NCI-H226 (cell line): Measurements from ENCODE around the gene RHOV.

Source experiments
- DNase-seq: peaks from one replicate; pipeline ENCODE4 v3.0.0-alpha.2; 2015

Gene RHOV

GRCh38 chr15:40902605-40903561 is 28.8 kb upstream of the RHOV start:
- no peak for DNase-seq

DNA sequence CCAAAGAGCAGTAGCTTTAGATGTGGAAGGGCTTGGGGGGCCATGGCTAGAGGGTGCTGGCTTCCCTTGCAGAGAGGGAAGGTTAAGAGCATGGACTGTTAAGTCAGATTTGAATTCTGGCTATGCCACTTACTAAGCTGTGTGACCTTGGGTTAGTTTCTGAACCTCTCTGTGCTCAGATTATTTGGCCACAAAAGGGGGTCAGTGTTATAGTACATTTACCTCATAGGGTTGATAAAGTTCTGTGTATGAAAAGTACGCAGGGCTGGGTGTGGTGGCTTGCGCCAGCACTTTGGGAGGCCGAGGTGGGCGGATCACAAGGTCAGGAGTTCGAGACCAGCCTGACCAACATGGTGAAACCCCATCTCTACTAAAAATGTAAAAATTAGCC is 27.0 kb upstream of the RHOV start:
- no peak for DNase-seq

DNA sequence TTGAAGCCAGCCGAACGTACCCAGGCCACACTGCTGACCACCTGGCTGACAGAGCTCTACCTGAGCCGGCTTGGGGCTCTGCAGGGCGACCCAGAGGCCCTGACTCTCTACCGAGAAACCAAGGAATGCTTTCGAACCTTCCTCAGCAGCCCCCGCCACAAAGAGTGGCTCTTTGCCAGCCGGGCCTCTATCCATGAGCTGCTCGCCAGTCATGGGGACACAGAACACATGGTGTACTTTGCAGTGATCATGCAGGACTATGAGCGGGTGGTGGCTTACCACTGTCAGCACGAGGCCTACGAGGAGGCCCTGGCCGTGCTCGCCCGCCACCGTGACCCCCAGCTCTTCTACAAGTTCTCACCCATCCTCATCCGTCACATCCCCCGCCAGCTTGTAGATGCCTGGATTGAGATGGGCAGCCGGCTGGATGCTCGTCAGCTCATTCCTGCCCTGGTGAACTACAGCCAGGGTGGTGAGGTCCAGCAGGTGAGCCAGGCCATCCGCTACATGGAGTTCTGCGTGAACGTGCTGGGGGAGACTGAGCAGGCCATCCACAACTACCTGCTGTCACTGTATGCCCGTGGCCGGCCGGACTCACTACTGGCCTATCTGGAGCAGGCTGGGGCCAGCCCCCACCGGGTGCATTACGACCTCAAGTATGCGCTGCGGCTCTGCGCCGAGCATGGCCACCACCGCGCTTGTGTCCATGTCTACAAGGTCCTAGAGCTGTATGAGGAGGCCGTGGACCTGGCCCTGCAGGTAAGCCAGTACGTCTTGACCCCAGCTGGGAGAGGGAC is 26.4 kb upstream of the RHOV start:
- no peak for DNase-seq

GRCh38 chr15:40899536-40900207 is 25.6 kb upstream of the RHOV start:
- DNase-seq: no peak

- peak; percentile 55 for DNase-seq
Observed at GRCh38 chr15:40894681-40895448, 20.8 kb upstream of the RHOV start.

DNA sequence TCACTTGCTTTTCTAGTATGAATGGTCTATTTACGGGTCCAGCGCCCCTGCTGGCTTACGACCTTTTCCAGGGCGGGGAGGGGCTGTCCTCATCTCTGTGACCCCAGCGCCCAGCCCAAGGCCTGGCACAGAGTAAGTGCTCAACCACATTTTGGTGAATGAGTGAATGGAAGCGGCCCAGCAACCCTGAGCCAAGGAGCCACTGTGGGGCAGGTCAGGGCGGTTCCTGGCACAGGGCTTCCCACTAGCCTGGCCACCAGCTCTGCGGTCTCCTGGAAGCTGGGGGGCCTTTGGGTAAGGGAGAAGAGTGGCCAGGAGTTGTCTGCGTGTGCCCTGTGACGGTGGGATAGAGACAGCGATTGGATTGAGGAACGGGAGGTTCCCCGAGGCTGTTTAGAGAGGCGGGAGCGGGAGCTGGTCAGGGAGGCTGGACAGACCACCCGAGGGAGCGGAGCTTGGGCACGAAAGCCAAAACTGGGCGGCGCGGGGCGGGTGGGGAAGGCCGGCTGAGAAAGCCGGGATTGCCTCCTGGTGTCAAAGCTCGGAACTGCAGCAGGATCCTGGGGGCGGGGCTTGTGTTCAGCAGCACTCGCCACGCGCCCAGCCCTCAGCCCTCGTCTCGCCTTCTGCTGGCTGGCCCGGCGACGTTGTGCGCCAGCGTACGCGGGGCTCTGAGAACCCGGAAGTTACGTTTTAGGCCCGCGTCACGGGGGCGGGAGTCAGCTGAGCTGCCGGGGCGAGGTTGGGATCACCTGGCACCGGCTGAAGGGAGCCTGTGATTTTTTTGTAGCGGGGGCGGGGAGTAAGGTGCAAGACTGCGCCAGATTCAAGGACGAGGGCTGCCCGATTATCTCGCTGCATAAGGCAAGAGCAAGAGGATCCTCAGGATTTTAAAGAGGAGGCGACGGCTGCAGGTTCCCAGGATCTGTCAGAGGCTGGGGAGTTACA is 20.0 kb upstream of the RHOV start, which contains the start of gene VPS18:
TSS of gene VPS18 (plus strand) at position 718 of the 948 bp plus-strand sequence. CDS start 319 bp downstream, outside the sequence.
- peak; percentile 84 for DNase-seq

DNA sequence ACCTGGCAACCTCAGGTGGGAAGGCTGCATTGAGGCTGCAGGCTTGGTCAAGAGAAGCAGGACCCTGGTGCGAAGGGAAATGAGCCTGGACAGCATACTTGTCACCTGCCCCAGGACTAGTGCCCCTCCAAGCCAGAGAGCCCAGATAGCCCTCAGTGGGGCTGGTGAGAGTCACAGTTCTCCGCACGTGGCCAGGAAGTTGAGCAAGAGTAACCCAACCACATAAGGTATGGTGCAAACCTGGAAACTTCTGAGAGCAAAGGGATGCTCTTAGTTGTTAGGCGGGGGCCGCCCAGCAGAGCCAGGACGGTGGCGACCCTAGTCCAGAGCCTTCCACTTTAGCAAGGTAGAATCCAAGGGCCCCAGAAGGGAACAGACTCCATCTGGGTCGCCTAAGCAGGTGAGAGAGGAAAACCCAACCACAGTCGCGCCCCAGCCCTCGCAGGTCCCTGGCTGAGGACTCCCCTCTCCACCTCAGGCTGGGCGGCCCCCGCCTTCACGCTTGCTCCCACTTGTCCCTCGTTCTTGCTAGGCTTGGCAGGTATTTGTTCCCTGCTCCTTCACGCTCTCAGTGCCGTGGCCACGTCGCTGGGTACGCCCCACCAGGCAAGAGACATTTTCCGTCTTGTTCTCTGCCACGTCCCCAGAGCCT is 19.1 kb upstream of the RHOV start:
- no peak for DNase-seq

DNA sequence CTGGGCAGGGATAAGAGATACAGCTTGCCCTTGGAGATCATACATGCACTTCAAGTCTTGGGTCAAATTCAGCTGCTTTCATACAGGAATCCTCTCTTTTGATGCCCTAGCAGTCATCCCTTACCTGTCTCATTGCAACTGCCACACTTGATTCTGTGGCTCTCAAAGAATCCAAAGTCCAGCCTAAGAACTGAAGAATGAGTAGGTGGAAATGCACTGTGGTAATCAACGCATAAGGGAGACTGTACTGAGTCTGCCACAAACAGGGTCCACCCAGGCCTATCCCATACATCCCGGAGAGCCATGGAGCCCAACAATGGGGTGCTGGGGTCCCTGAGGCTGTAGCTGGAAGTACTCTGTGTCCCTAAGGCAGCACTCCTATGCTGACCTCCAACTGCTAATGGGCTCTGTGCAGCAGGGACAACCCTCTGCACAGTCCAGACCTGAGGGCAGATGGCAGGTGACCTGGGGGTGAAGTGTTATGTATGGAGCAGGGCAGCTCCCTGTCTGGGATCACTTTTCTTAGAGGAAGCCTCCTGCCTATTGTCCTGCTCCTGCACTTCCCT is 18.5 kb upstream of the RHOV start:
- no peak for DNase-seq

DNA sequence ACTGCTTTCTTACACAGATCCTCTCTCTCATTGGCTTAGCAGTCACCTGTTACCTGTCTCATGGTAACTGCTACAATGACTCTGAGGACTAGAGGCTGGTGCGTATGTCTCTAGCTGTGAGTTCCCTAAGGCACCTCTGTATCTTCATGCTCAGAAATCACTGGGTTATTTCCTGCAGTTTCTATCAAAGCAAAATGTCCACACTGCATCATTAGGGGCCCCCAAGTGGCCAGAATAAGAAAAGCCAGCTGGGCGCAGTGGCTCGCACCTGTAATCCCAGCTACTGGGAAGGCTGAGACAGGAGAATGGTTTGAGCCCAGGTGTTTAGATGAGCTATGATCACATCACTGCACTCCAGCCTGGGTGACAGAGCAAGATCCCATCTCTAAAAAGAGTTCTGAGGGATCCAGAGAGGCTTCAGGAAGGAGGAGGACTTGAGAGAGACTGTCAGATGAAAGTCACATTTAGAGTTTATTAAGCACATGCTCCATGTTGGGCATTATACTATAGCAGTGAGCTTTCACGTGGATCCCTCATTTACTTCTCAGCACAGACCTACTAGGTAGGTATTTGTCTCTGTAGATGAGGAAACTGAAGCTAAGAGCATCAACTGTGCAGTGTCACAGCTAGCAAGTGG is 17.9 kb upstream of the RHOV start:
- no peak for DNase-seq

- no peak for DNase-seq
Observed at GRCh38 chr15:40891138-40891537, 17.1 kb upstream of the RHOV start.

GRCh38 chr15:40889112-40889511 is 15.1 kb upstream of the RHOV start:
- no peak for DNase-seq

- no peak for DNase-seq
Observed at GRCh38 chr15:40886586-40886985, 12.6 kb upstream of the RHOV start.

DNA sequence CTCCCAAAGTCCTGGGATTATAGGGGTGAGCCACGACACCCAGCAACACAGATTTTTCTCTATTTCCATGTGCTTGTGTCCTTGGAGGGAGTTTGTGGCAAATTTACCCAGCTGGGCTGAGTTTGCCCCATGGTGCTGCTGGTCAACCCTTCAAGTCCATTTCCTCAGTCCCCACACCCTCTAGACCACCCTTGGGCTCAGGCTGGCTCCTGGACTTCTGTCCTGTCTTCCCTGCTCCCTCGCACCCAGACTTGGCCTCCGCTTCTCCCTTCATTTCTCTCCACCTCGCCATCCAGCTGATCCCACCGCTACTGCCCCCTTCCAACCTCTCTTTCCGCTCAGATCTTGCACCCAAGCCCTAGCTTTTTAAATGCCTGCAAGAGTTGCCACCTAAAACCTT is 7.3 kb upstream of the RHOV start:
- DNase-seq: no peak

GRCh38 chr15:40879609-40880008 is 5.6 kb upstream of the RHOV start:
- no peak for DNase-seq

- peak; percentile 65 for DNase-seq
Observed at GRCh38 chr15:40878785-40879184, 4.8 kb upstream of the RHOV start.

- DNase-seq: no peak
Observed at GRCh38 chr15:40877694-40878093, 3.7 kb upstream of the RHOV start.

- DNase-seq: peak; percentile 47
Observed at GRCh38 chr15:40875991-40876730, 2.1 kb upstream of the RHOV start.

- no peak for DNase-seq
Observed at GRCh38 chr15:40872791-40873693, 992 bp downstream of the RHOV start.
